BJ (cell line): Measurements from ENCODE around the gene ARL5A. TPM values are rescaled to one million over a fixed set of nuclear protein-coding genes. Genes with fewer than 3 reads are reported as not detected.

Source experiments
- CTCF ChIA-PET: fragments of 350-600 bp; formaldehyde crosslinking; extraction: SDS; loops from one replicate; lab custom pipeline; 2021; ENCODE audit warnings: antibody characterized with exemption, inconsistent platforms; lab: Yijun Ruan, JAX
- POLR2A ChIA-PET: fragments of 300-600 bp; sonication (Branson Sonifier 250); formaldehyde crosslinking; extraction: SDS; loops from one replicate; lab custom pipeline; 2021; ENCODE audit warnings: antibody characterized with exemption; lab: Charles Lee
- DNase-seq: peaks from one replicate; pipeline ENCODE4 v3.0.0-alpha.2; 2011; ENCODE audit warnings: low read depth
- H3K27me3 ChIP-seq: 2 replicates; pipeline ENCODE4 v1.6.0; 2011; ENCODE audit warnings: low read length; ENCODE audit not compliant: control insufficient read depth, insufficient read depth
- H3K36me3 ChIP-seq: 2 replicates; pipeline ENCODE4 v1.5.1; 2011; ENCODE audit warnings: low read length; ENCODE audit not compliant: control insufficient read depth, insufficient read depth
- H3K4me3 ChIP-seq: 2 replicates; pipeline ENCODE4 v1.5.1; 2011; ENCODE audit warnings: low read depth, mild to moderate bottlenecking, control low read depth, low read length
- polyA plus RNA-seq: library from polyadenylated mRNA; depleted of rRNA; stranded (reverse); fragments of >200 nt; gene quantifications from 2 replicates; pipeline ENCODE4 v1.2.3, GENCODE V29; 2011
- TF ChIP-seq, protein P1 (sequence below): IDR thresholded peaks from 2 replicates; pipeline ENCODE4 v1.5.1; 2011; ENCODE audit warnings: low read depth, mild to moderate bottlenecking, control low read depth, inconsistent platforms, low read length, moderate library complexity; ENCODE audit not compliant: insufficient read depth

Gene ARL5A
- polyA plus RNA-seq, 1 experiment: 9.3 TPM

DNA sequence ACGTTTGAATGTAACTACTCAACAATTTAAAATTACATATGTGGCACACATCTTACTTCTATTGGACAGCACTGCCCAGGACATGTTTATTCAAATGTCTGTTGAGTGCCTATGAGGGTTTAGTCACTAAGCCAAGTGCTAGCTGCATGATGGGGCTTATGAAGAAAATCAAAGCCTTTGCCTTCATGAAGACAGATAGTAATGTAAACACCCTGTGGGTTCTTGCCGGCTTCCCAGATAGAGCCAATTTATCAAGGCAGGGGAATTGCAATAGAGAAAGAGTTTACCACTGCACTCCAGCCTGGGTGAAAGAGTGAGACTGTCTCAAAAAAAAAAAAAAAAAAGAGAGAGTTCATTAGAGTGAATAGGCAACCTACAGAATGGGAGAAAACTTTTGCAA lies 50.3 kb downstream of the ARL5A start:
- Histone ChIP-seq H3K36me3 (peaks cover 1% of the 10 kb centered on the region), H3K4me3 (no peak overlapping the region), H3K27me3 (no peaks in the 10 kb centered on the region)
- ChIA-PET CTCF (no interaction called here), POLR2A (no interaction called here)
- no peak for DNase-seq
- TF ChIP-seq, protein P1, sequence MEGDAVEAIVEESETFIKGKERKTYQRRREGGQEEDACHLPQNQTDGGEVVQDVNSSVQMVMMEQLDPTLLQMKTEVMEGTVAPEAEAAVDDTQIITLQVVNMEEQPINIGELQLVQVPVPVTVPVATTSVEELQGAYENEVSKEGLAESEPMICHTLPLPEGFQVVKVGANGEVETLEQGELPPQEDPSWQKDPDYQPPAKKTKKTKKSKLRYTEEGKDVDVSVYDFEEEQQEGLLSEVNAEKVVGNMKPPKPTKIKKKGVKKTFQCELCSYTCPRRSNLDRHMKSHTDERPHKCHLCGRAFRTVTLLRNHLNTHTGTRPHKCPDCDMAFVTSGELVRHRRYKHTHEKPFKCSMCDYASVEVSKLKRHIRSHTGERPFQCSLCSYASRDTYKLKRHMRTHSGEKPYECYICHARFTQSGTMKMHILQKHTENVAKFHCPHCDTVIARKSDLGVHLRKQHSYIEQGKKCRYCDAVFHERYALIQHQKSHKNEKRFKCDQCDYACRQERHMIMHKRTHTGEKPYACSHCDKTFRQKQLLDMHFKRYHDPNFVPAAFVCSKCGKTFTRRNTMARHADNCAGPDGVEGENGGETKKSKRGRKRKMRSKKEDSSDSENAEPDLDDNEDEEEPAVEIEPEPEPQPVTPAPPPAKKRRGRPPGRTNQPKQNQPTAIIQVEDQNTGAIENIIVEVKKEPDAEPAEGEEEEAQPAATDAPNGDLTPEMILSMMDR: no peak

DNA sequence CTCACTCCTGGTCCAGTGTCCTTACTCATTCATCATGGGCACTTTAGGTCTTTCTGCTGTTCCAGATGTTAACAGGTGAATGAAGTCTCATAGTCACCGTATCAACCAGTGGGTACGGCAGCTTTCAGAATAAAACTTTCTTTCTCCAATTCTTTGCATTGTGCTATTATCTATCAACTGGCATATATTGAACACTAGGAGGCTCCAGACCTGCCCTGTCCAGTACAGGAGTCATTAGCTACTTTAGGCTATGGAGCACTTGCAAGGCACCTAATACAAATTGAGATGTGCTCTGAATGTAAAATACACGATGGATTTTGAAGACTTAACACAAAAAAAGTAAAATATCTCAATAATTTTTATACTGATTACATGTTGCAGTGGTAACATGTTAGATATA lies 50.7 kb downstream of the ARL5A start:
- Histone ChIP-seq H3K4me3 (no peak overlapping the region), H3K27me3 (no peaks in the 10 kb centered on the region), H3K36me3 (peaks cover 1% of the 10 kb centered on the region)
- DNase-seq: no peak
- TF ChIP-seq, protein P1: no peak
- ChIA-PET POLR2A (interaction anchor here (0.6 kb wide), 1 partner anchor 26 kb away, joined by 3 read pairs; no protein-coding TSS in a partner anchor), CTCF (interaction anchor here (0.7 kb wide), 1 partner anchor 248 kb away, joined by 5 read pairs; no protein-coding TSS in a partner anchor)

DNA sequence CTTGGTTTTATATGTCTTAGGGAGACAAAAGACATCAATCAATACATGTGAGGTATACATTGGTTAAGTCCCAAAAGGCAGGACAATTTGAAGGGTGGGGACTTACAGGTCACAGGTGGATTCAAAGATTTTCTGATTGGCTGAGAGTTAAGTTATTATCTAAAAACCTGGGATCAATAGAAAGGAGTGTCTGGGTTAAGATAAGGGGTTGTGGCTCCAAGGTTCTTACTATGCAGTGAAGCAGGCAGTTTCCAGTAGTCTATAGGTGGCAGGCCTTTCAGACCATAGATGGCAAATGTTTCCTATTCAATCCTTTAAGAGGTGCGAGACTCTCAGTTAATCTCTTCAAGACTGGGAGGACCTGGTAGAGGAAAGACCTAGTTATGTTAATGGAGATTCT lies 51.9 kb downstream of the ARL5A start:
- ChIA-PET POLR2A (no interaction called here), CTCF (no interaction called here)
- Histone ChIP-seq H3K4me3 (no peak overlapping the region), H3K36me3 (peaks cover 1% of the 10 kb centered on the region), H3K27me3 (no peaks in the 10 kb centered on the region)
- DNase-seq: no peak
- TF ChIP-seq, protein P1: no peak

DNA sequence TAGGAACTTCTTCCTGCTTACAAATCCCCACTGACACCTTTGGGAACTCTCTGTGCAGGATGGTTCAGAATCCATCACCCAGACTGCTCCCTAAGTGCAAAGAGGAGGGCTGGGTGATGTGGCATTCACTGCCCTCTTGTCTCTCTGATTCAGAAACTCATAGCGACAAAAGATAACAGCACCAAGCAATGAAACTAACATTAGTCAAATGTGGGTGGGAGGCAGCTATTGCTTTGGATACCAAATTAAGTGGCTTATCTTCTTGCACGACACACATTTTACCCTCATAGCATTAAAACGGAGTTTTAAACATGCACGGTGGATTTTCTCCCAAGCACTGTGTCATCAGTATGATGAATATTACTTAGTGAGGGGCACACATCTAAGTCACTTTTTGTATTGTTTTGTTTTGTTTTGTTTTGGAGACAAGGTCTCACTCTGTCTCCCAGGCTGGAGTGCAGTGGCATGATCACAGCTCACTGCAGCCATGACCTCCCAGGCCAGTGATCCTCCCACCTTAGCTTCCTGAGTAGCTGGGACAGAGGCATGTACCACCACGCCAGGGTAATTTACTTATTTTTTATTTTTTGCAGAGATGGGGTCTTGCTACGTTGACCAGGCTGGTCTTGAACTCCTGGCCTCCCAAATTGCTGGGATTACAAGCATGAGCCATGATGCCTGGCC lies 53.0 kb downstream of the ARL5A start:
- POLR2A ChIA-PET: no interaction called here
- CTCF ChIA-PET: interaction anchor here (0.6 kb wide), 1 partner anchor 392 kb away, joined by 4 read pairs; no protein-coding TSS in a partner anchor
- TF ChIP-seq, protein P1: no peak
- no peak for DNase-seq
- H3K36me3 ChIP-seq: peaks cover 1% of the 10 kb centered on the region; the same call in 1 of the 2 replicates
- no peaks in the 10 kb centered on the region for H3K27me3 ChIP-seq
- H3K4me3 ChIP-seq: no peak overlapping the region

DNA sequence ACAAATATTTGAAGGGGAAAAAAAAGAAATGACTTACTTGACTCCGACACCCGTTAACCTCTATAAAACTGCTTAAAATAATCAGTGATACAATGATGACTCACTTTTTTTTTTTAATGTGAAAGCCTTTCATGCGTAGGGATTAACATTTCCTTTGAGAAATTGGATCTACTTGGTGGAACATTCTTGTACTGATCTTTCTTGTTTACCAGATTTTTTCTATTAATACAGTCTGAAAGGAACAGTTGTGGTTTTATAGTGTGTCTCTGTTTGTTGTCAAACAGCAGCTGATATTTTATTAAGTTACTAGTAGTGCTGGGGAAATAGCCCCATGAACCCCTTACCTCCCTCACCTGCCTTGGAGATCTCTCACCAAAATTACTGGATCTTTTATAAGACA lies 53.7 kb downstream of the ARL5A start:
- TF ChIP-seq, protein P1: no peak
- ChIA-PET CTCF (interaction anchor here (0.6 kb wide), 1 partner anchor 392 kb away, joined by 4 read pairs; no protein-coding TSS in a partner anchor), POLR2A (no interaction called here)
- H3K27me3 ChIP-seq: no peaks in the 10 kb centered on the region
- H3K4me3 ChIP-seq: no peak overlapping the region
- 0 out of 2 replicates have a peak, but pooled peaks cover 1% of the 10 kb centered on the region for H3K36me3 ChIP-seq
- peak; percentile 75 for DNase-seq
